Measurements from ENCODE around the gene CFAP53.

CFAP53 gene

GRCh38 chr18:50190926-50191325 is 75.4 kb downstream of the CFAP53 start:
- Histone ChIP-seq H3K9me3 (ENCODE audit: insufficient read depth, low read length) (no peaks in the 10 kb centered on the region), H3K4me1 (ENCODE audit: insufficient read depth, insufficient read length) (peaks cover 4% of the 10 kb centered on the region), H3K4me3 (ENCODE audit: insufficient read length, low read depth) (no peak overlapping the region), H3K9ac (ENCODE audit: insufficient read length, low read depth) (no peak overlapping the region), H3K27me3 (ENCODE audit: insufficient read depth, insufficient read length) (peaks cover 49% of the 10 kb centered on the region), H3K36me3 (ENCODE audit: insufficient read depth, insufficient read length, low read length) (no peaks in the 10 kb centered on the region)
- TF ChIP-seq ZNF274 (IDR thresholded peaks at IDR 0.05; ENCODE audit: low read depth, low read length) = no peak
- TF ChIP-seq SUZ12 (IDR thresholded peaks at IDR 0.05; ENCODE audit: extremely low read depth, insufficient read depth, insufficient read length) = no peak
- TF ChIP-seq YY1 (IDR thresholded peaks at IDR 0.05; ENCODE audit: insufficient read depth, insufficient read length) = no peak
- DNase-seq (ENCODE audit: low read depth, low spot score) = no peak

GRCh38 chr18:50190236-50190635 is 76.1 kb downstream of the CFAP53 start:
- Histone ChIP-seq H3K9me3 (ENCODE audit: insufficient read depth, low read length) (no peaks in the 10 kb centered on the region), H3K4me3 (ENCODE audit: insufficient read length, low read depth) (no peak overlapping the region), H3K36me3 (ENCODE audit: insufficient read depth, insufficient read length, low read length) (no peaks in the 10 kb centered on the region), H3K4me1 (ENCODE audit: insufficient read depth, insufficient read length) (peaks cover 4% of the 10 kb centered on the region), H3K9ac (ENCODE audit: insufficient read length, low read depth) (no peak overlapping the region), H3K27me3 (ENCODE audit: insufficient read depth, insufficient read length) (peaks cover 42% of the 10 kb centered on the region)
- TF ChIP-seq ZNF274 (IDR thresholded peaks at IDR 0.05; ENCODE audit: low read depth, low read length) (no peak), SUZ12 (IDR thresholded peaks at IDR 0.05; ENCODE audit: extremely low read depth, insufficient read depth, insufficient read length) (no peak), YY1 (IDR thresholded peaks at IDR 0.05; ENCODE audit: insufficient read depth, insufficient read length) (no peak)
- no peak for DNase-seq (ENCODE audit: low read depth, low spot score)

GRCh38 chr18:50189160-50189559 is 77.1 kb downstream of the CFAP53 start:
- H3K36me3 ChIP-seq (ENCODE audit: insufficient read depth, insufficient read length, low read length) = no peaks in the 10 kb centered on the region
- H3K9ac ChIP-seq (ENCODE audit: insufficient read length, low read depth) = no peak overlapping the region
- TF ChIP-seq SUZ12 (IDR thresholded peaks at IDR 0.05; ENCODE audit: extremely low read depth, insufficient read depth, insufficient read length) (no peak), ZNF274 (IDR thresholded peaks at IDR 0.05; ENCODE audit: low read depth, low read length) (no peak), YY1 (IDR thresholded peaks at IDR 0.05; ENCODE audit: insufficient read depth, insufficient read length) (no peak)
- peaks cover 33% of the 10 kb centered on the region for H3K27me3 ChIP-seq (ENCODE audit: insufficient read depth, insufficient read length)
- no peak overlapping the region for H3K4me3 ChIP-seq (ENCODE audit: insufficient read length, low read depth)
- no peak for DNase-seq (ENCODE audit: low read depth, low spot score)
- H3K4me1 ChIP-seq (ENCODE audit: insufficient read depth, insufficient read length) = peaks cover 4% of the 10 kb centered on the region
- H3K9me3 ChIP-seq (ENCODE audit: insufficient read depth, low read length) = no peaks in the 10 kb centered on the region

- no peaks in the 10 kb centered on the region for H3K36me3 ChIP-seq (ENCODE audit: insufficient read depth, insufficient read length, low read length)
- H3K4me1 ChIP-seq (ENCODE audit: insufficient read depth, insufficient read length) = peaks cover 3% of the 10 kb centered on the region
- peaks cover 28% of the 10 kb centered on the region for H3K27me3 ChIP-seq (ENCODE audit: insufficient read depth, insufficient read length)
- H3K9ac ChIP-seq (ENCODE audit: insufficient read length, low read depth) = no peak overlapping the region
- H3K4me3 ChIP-seq (ENCODE audit: insufficient read length, low read depth) = no peak overlapping the region
- DNase-seq (ENCODE audit: low read depth, low spot score) = no peak
- no peak for TF ChIP-seq YY1 (IDR thresholded peaks at IDR 0.05; ENCODE audit: insufficient read depth, insufficient read length)
- no peak for TF ChIP-seq ZNF274 (IDR thresholded peaks at IDR 0.05; ENCODE audit: low read depth, low read length)
- no peak for TF ChIP-seq SUZ12 (IDR thresholded peaks at IDR 0.05; ENCODE audit: extremely low read depth, insufficient read depth, insufficient read length)
- H3K9me3 ChIP-seq (ENCODE audit: insufficient read depth, low read length) = no peaks in the 10 kb centered on the region
Observed at GRCh38 chr18:50188652-50189051, 77.6 kb downstream of the CFAP53 start.

- TF ChIP-seq YY1 (IDR thresholded peaks at IDR 0.05; ENCODE audit: insufficient read depth, insufficient read length) (no peak), ZNF274 (IDR thresholded peaks at IDR 0.05; ENCODE audit: low read depth, low read length) (no peak), SUZ12 (IDR thresholded peaks at IDR 0.05; ENCODE audit: extremely low read depth, insufficient read depth, insufficient read length) (no peak)
- H3K9ac ChIP-seq (ENCODE audit: insufficient read length, low read depth) = no peak overlapping the region
- DNase-seq (ENCODE audit: low read depth, low spot score) = no peak
- no peak overlapping the region for H3K4me3 ChIP-seq (ENCODE audit: insufficient read length, low read depth)
- no peaks in the 10 kb centered on the region for H3K36me3 ChIP-seq (ENCODE audit: insufficient read depth, insufficient read length, low read length)
- H3K4me1 ChIP-seq (ENCODE audit: insufficient read depth, insufficient read length) = no peaks in the 10 kb centered on the region
- H3K9me3 ChIP-seq (ENCODE audit: insufficient read depth, low read length) = no peaks in the 10 kb centered on the region
- peaks cover 18% of the 10 kb centered on the region for H3K27me3 ChIP-seq (ENCODE audit: insufficient read depth, insufficient read length)
Observed at GRCh38 chr18:50187659-50188058, 78.6 kb downstream of the CFAP53 start.

GRCh38 chr18:50186385-50186784 is 79.9 kb downstream of the CFAP53 start:
- H3K4me1 ChIP-seq (ENCODE audit: insufficient read depth, insufficient read length) = no peaks in the 10 kb centered on the region
- H3K4me3 ChIP-seq (ENCODE audit: insufficient read length, low read depth) = no peak overlapping the region
- H3K9ac ChIP-seq (ENCODE audit: insufficient read length, low read depth) = no peak overlapping the region
- DNase-seq (ENCODE audit: low read depth, low spot score) = no peak
- H3K27me3 ChIP-seq (ENCODE audit: insufficient read depth, insufficient read length) = peaks cover 5% of the 10 kb centered on the region
- no peaks in the 10 kb centered on the region for H3K36me3 ChIP-seq (ENCODE audit: insufficient read depth, insufficient read length, low read length)
- no peaks in the 10 kb centered on the region for H3K9me3 ChIP-seq (ENCODE audit: insufficient read depth, low read length)
- TF ChIP-seq SUZ12 (IDR thresholded peaks at IDR 0.05; ENCODE audit: extremely low read depth, insufficient read depth, insufficient read length) (no peak), YY1 (IDR thresholded peaks at IDR 0.05; ENCODE audit: insufficient read depth, insufficient read length) (no peak)

GRCh38 chr18:50183556-50183955 is 82.7 kb downstream of the CFAP53 start:
- Histone ChIP-seq H3K36me3 (ENCODE audit: insufficient read depth, insufficient read length, low read length) (no peaks in the 10 kb centered on the region), H3K4me1 (ENCODE audit: insufficient read depth, insufficient read length) (no peaks in the 10 kb centered on the region), H3K9ac (ENCODE audit: insufficient read length, low read depth) (no peak overlapping the region), H3K27me3 (ENCODE audit: insufficient read depth, insufficient read length) (no peaks in the 10 kb centered on the region), H3K9me3 (ENCODE audit: insufficient read depth, low read length) (no peaks in the 10 kb centered on the region), H3K4me3 (ENCODE audit: insufficient read length, low read depth) (no peak overlapping the region)
- DNase-seq (ENCODE audit: low read depth, low spot score) = no peak
- TF ChIP-seq YY1 (IDR thresholded peaks at IDR 0.05; ENCODE audit: insufficient read depth, insufficient read length) = no peak
- TF ChIP-seq SUZ12 (IDR thresholded peaks at IDR 0.05; ENCODE audit: extremely low read depth, insufficient read depth, insufficient read length) = no peak
- TF ChIP-seq ZNF274 (IDR thresholded peaks at IDR 0.05; ENCODE audit: low read depth, low read length) = no peak

- Histone ChIP-seq H3K4me3 (ENCODE audit: insufficient read length, low read depth) (no peak overlapping the region), H3K4me1 (ENCODE audit: insufficient read depth, insufficient read length) (no peaks in the 10 kb centered on the region), H3K27me3 (ENCODE audit: insufficient read depth, insufficient read length) (no peaks in the 10 kb centered on the region), H3K36me3 (ENCODE audit: insufficient read depth, insufficient read length, low read length) (no peaks in the 10 kb centered on the region), H3K9ac (ENCODE audit: insufficient read length, low read depth) (no peak overlapping the region), H3K9me3 (ENCODE audit: insufficient read depth, low read length) (no peaks in the 10 kb centered on the region)
- TF ChIP-seq YY1 (IDR thresholded peaks at IDR 0.05; ENCODE audit: insufficient read depth, insufficient read length) (no peak), ZNF274 (IDR thresholded peaks at IDR 0.05; ENCODE audit: low read depth, low read length) (no peak), SUZ12 (IDR thresholded peaks at IDR 0.05; ENCODE audit: extremely low read depth, insufficient read depth, insufficient read length) (no peak)
- no peak for DNase-seq (ENCODE audit: low read depth, low spot score)
Observed at GRCh38 chr18:50182511-50182910, 83.8 kb downstream of the CFAP53 start.

Data from NT2/D1 (cell line).